ENCODE results near the gene CLSTN2. TPM values are rescaled to one million over a fixed set of nuclear protein-coding genes. Genes with fewer than 3 reads are reported as not detected.

CLSTN2 gene
- total RNA-seq, 1 donor from 2014 or later, result 143 TPM

DNA sequence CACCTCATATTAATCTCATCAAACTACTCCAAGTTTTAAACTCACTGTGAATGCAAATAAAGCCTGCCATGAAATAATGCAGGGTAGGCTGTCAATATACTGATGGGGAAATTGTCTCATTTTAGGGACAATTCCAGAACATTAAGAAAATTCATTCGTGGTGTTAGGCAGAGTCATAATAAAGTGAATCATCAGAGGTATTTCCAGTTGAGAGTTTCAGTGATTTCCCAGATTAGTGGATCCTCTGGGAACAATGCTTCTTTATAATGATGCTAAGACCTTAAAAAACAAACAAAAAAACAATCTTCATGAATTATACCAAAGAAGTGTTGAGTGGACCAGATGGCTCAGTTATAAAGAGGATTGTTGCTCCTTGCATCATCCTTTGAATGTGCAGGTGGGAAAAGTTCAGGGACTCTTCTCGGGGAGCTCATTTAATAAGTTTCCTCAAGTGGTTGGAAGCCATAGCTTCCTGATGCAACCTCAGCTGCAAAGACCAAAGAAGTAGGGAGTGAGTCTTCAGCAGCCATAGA, 381.9 kb downstream of the CLSTN2 start:
- Mint-ChIP-seq H3K27me3 (ENCODE audit: unreplicated experiment) (peaks cover 5% of the 10 kb centered on the region), H3K9me3 (ENCODE audit: unreplicated experiment) (no peaks in the 10 kb centered on the region), H3K4me3 (ENCODE audit: unreplicated experiment) (no peak overlapping the region), H3K36me3 (ENCODE audit: unreplicated experiment) (no peaks in the 10 kb centered on the region), H3K4me1 (ENCODE audit: unreplicated experiment) (peaks cover 6% of the 10 kb centered on the region), H3K27ac (ENCODE audit: unreplicated experiment) (no peak overlapping the region)
- DNase-seq (ENCODE audit: extremely low spot score, unreplicated experiment), result no peak
- TF ChIP-seq, protein P1, sequence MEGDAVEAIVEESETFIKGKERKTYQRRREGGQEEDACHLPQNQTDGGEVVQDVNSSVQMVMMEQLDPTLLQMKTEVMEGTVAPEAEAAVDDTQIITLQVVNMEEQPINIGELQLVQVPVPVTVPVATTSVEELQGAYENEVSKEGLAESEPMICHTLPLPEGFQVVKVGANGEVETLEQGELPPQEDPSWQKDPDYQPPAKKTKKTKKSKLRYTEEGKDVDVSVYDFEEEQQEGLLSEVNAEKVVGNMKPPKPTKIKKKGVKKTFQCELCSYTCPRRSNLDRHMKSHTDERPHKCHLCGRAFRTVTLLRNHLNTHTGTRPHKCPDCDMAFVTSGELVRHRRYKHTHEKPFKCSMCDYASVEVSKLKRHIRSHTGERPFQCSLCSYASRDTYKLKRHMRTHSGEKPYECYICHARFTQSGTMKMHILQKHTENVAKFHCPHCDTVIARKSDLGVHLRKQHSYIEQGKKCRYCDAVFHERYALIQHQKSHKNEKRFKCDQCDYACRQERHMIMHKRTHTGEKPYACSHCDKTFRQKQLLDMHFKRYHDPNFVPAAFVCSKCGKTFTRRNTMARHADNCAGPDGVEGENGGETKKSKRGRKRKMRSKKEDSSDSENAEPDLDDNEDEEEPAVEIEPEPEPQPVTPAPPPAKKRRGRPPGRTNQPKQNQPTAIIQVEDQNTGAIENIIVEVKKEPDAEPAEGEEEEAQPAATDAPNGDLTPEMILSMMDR (IDR thresholded peaks at IDR 0.05), result no peak

DNA sequence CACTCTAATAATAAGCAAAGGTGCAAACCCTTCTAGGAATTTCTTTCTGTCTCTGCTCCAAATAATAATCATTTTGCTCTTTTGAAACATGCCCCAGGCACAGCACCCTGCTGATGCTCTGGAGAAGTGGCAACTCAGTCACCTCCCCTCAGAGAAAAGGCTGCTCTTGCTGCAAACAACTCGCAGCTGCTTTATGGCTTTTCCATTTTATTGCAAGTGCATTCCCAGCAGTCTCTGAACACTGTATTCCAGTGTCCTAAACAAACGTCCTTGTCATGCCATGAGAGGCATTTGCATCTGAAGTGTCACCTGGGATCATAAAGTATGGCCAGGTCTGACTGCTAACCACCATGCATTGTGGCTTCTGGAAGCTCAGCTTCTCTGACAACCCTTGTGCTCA, 384.8 kb downstream of the CLSTN2 start:
- Mint-ChIP-seq H3K27ac (ENCODE audit: unreplicated experiment) (no peak overlapping the region), H3K36me3 (ENCODE audit: unreplicated experiment) (no peaks in the 10 kb centered on the region), H3K4me1 (ENCODE audit: unreplicated experiment) (peaks cover 9% of the 10 kb centered on the region), H3K4me3 (ENCODE audit: unreplicated experiment) (no peak overlapping the region), H3K9me3 (ENCODE audit: unreplicated experiment) (no peaks in the 10 kb centered on the region), H3K27me3 (ENCODE audit: unreplicated experiment) (peaks cover 5% of the 10 kb centered on the region)
- DNase-seq (ENCODE audit: extremely low spot score, unreplicated experiment), result no peak
- TF ChIP-seq, protein P1 (IDR thresholded peaks at IDR 0.05), result no peak

DNA sequence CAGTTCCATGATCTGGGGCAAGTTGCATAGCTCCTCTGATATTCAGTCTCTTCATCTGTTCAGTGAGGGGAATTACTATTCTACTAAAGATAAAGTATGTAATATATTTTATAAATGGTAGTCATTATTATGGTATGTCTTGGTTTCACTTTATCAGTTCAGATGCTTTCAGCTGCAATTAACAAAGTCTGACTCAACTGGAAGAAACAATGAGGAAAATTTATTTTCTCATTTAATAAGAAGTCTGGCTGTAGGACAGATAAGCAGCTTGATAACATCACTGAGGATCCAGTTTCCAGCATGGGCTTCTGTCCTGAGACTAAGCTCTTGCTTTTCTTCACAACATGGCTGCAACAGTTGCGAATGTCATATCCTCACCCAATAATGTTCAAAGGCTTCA, 388.6 kb downstream of the CLSTN2 start:
- Mint-ChIP-seq H3K27me3 (ENCODE audit: unreplicated experiment) (no peaks in the 10 kb centered on the region), H3K27ac (ENCODE audit: unreplicated experiment) (no peak overlapping the region), H3K4me3 (ENCODE audit: unreplicated experiment) (no peak overlapping the region), H3K4me1 (ENCODE audit: unreplicated experiment) (peaks cover 9% of the 10 kb centered on the region), H3K36me3 (ENCODE audit: unreplicated experiment) (no peaks in the 10 kb centered on the region), H3K9me3 (ENCODE audit: unreplicated experiment) (no peaks in the 10 kb centered on the region)
- no peak for DNase-seq (ENCODE audit: extremely low spot score, unreplicated experiment)
- TF ChIP-seq, protein P1 (IDR thresholded peaks at IDR 0.05), result no peak

DNA sequence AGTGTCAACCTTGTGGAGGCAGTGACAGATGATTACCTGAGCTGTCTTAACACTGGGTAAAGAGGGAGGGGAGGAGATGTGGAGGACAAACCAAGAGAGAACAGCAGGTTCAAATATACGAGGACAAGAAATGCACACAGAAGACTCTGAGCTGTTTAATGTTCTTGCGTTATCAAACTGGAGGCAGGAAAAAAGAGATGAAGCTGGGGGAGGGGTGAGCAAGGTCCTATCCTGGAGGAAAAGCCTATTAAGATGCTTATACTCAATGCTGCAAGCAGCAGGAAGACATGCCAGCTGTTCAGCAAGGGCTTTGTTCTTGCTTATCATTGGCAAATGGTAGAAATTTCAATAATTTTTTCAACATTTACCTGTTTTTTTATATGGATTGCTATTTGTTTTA, 397.1 kb downstream of the CLSTN2 start:
- Mint-ChIP-seq H3K4me3 (ENCODE audit: unreplicated experiment) (no peak overlapping the region), H3K9me3 (ENCODE audit: unreplicated experiment) (no peaks in the 10 kb centered on the region), H3K27me3 (ENCODE audit: unreplicated experiment) (no peaks in the 10 kb centered on the region), H3K4me1 (ENCODE audit: unreplicated experiment) (no peaks in the 10 kb centered on the region), H3K27ac (ENCODE audit: unreplicated experiment) (no peak overlapping the region), H3K36me3 (ENCODE audit: unreplicated experiment) (peaks cover 4% of the 10 kb centered on the region)
- no peak for DNase-seq (ENCODE audit: extremely low spot score, unreplicated experiment)
- TF ChIP-seq, protein P1 (IDR thresholded peaks at IDR 0.05), result no peak

DNA sequence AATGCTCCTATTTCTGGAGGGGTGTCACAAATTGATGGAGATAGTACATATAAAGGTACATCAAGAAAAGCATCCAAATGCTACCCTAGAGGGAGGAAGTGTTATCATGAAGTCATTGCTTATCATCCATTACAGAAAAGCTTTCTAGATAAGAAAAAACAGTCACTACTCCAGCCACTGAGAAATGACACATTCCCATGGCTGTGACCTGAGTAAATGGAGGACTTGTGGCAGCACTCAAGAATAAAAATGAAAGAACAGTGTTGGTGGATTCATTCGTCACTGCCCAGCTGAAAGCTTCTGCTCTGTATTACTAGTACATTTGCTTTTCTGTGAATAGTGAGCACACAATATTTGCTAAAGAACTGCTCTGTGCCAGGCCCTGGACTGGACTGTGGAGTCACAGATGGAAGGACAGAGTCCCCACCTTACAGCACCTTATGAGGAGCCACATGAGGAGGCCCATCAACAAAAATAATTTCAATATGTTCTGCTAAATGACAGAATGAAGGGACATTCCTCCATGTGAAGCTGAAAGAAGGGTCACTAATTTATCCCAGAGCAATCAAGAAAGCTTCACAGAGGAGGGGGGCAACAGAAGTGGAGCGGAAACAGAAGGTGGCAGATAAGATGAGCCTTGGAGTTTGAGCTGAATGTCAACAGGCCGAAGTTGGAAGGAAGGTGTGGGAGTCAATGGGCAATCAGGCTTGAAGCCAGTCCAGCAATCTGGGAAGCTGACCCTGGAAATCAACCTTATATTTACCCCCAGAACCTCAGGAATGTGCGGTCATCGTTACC, 399.3 kb downstream of the CLSTN2 start:
- H3K27me3 Mint-ChIP-seq (ENCODE audit: unreplicated experiment), result no peaks in the 10 kb centered on the region
- H3K27ac Mint-ChIP-seq (ENCODE audit: unreplicated experiment), result no peak overlapping the region
- no peaks in the 10 kb centered on the region for H3K4me1 Mint-ChIP-seq (ENCODE audit: unreplicated experiment)
- peaks cover 3% of the 10 kb centered on the region for H3K36me3 Mint-ChIP-seq (ENCODE audit: unreplicated experiment)
- no peak for DNase-seq (ENCODE audit: extremely low spot score, unreplicated experiment)
- TF ChIP-seq, protein P1 (IDR thresholded peaks at IDR 0.05), result no peak
- no peak overlapping the region for H3K4me3 Mint-ChIP-seq (ENCODE audit: unreplicated experiment)
- H3K9me3 Mint-ChIP-seq (ENCODE audit: unreplicated experiment), result no peaks in the 10 kb centered on the region

Measured in osteocyte (in vitro differentiated cells).